HG03521 (cell line): ENCODE data around the gene TRIM46.
A peak's percentile ranks its signal among the peaks of the same experiment; 100 is the strongest.
"Not testable (repeated sequence)": the region's sequence is repeated elsewhere in the genome, so short reads cannot be mapped to it uniquely, and the experiment has no call there.

Experiments used
- ATAC-seq: cut with Tn5 transposase; IDR thresholded peaks from one replicate; pipeline ENCODE4 v1.9.1; 2021; ENCODE audit warnings: mild to moderate bottlenecking, moderate library complexity; ENCODE audit not compliant: unreplicated experiment

Gene TRIM46

DNA sequence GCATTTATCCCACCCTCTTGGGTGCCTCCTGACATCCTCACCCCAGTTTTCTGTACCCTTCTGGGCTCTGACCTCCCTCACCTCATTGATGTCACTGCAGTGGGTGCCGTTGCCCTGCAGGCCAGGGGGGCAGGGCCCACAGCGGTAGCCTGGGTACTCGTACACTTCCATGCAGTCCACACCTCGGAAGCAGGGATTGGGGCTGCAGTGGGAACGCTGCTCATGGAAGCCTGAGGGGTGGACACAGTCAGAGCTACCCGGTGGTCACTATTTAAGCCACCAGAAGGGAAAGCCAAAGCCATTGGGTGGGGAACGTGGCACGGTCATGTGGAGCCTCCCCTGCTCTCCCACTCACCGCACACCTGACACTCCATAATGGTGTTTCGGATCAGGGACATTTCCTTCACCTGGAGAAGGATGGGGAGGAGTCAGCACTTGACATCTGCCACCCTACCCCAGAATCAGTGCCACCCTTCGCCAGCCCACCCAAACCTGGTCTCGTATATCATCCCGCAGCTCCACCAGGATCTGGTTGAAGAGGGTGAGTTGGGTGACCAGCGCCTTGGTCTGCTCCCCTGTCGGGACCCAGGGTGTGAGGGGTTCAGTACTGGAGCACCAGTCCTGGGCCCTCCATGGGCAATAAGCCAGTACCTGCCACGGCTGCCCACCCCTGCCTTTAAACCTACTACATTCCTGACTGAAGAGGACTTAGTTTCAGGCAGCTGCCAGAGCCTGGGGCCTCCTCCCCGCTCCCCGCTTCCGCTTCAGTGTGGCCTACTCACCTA is 29.3 kb downstream of the TRIM46 start:
- no peak for ATAC-seq

DNA sequence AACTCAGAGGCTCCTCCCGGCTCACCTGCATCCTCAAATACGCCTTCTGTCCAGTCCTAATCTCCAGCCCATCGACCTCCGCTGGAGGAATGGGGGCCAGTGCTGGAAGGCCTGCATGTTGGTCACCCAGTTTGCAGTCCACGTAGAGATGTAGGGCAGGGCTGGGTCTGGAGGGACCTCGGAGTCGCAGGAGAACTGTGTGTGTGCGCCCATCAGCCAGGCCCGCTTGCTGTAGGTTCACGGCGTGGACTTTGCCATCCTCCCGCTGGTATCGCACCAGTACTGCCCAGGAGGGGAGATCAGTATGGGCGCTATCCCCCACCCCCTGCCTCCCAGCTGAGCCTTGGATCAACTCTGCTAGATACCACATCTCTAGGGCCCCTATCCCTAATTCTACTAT is 31.4 kb downstream of the TRIM46 start:
- no peak for ATAC-seq

DNA sequence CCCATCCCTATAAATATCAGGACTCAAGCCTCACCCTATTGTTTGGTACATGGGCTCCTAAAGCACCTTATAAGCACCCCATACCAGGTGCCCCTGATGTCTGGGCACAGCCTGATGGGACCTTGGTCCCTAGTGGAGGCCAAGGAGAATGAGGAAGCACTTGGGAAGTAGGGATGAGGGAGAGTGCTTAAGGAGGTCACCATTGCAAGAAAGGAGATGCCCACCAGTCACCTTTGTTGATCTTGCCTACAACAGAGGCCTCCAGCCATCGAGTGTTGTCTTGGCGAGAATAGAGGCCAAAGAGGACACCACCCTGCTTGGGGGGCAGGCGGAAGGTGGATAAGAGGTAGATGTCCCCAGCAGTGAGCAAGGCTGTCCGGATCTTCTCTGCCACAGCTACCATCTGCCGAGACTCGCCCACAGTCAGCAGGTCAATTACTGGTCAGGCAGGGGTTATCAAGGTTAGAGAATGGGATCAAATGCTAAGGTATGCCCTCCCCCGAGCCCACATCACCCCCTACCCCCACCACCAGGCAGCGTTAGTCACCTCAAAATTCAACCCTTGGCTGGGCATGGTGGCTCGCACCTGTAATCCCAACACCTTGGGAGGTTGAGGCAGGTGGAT is 32.4 kb downstream of the TRIM46 start:
- no peak for ATAC-seq

DNA sequence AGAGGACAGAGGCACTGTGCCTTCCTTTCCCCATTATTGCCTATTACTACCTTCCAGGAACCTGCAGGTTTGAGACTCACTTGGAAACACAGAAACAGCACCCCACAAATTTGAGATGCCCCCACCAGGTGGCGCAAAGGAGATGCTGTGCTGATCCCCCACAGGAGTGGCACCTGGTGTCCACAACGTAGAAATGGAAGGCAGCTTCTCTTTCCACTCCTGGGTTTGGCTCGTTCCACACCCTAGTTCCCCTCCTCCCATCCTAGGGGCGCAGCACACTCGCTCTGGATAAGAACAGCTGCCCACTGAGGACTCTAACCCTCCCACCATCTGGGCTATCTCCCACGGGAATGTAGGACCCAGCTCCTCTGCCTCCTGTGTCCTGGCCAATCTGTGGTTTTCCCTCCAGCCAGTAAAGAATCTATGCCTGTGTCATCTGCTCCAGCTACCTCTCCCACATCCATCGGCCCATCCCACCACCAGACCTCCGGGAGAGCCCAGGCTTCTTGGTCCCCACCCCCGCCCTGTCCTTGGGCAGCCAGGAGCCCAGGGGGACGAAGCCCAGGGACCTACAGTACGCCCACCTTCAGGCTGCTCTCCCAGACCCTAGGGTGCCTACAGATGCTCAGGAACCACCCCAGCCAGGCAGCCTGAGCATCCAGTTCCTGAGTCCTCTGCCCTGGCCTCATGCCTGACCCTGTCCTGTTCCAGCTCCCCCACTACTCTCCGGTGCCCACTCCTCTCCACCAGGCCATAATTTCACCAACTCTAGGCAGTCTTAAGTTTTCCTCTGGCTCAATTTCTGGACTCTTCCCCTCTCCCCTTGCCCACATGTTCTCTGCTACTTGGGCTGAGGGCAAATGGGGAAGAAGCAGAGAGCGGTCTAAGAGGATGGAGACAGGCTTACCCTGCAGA is 33.5 kb downstream of the TRIM46 start:
- no peak for ATAC-seq

DNA sequence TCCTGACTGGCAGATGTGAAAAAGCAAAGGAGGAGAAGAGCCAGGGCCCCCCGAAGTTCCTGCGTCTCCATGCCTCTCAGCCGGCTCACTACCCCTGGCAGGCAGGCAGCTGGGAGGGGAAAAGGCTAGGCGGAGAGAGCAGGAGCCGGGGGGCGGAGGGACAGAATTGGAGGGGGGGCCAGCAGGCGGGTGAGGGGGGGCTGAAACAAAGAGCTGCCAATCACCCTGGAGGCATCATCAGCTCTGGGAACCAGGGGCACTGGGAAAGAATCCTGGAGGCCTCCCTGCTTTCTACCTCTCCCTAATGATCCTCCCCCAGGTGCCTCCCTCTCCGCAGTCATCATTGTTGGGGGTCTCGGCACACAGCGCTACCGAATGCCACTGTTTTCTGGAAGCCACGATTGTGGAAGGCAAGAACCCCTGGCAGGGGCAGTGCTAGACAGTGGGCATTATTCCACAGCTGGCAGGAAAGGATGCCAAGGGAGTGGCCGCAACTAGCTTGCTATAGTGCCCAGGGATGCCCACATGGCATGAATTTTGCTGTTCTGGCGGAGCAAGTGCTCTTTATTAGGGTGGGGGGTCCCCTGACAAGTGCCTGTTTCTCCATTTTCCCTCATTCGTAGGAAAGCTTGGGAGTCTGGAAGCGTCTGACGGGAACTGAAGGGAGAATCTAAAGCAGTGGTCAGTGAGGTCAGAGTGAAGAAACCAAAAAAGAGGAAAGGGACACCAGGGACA is 34.3 kb downstream of the TRIM46 start, which contains the start of gene THBS3:
Gene THBS3, minus strand, starts transcription at position 92 of the 735 bp plus-strand sequence. Its CDS starts 21 bp downstream, at position 71.
- ATAC-seq, result no peak

DNA sequence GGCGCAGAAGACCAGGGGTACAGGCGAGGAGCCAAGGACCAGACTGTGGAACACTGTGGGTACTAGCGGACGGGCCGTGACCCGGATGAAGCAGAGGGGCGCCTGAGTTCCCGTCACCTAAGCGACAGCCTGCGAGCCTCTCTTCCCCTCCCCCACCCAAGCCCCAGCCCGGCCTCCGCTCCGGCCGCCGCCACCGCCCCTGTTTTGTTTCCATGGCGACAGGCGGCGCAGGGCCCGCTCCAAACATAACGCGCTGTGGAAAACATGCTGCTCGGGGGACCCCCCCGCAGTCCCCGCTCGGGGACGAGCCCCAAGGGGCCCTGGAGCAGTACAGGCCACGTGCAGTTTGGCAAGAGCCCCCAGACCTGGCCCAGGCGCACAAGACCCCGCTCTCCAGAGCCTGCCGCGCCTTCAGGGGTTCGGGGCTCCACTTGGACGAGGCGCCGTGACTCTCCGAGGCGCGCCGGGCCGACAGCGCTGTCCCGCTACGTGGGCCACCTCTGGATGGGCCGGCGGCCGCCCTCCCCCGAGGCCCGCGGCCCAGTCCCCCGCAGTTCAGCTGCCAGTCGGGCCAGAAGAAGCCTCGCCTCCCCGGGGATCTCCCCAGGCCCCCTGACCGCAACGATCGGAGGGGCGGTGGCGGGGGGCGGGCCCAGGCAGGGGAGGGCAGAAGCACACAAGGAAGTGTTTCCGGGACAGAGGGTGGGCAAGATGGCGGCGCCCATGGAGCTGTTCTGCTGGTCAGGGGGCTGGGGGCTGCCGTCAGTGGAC is 35.1 kb downstream of the TRIM46 start, which contains the start of gene MTX1:
Gene MTX1, plus strand, starts transcription at position 155 of the 771 bp plus-strand sequence. Its CDS starts 110 bp downstream, at position 265.
- ATAC-seq, result peak; percentile 69

DNA sequence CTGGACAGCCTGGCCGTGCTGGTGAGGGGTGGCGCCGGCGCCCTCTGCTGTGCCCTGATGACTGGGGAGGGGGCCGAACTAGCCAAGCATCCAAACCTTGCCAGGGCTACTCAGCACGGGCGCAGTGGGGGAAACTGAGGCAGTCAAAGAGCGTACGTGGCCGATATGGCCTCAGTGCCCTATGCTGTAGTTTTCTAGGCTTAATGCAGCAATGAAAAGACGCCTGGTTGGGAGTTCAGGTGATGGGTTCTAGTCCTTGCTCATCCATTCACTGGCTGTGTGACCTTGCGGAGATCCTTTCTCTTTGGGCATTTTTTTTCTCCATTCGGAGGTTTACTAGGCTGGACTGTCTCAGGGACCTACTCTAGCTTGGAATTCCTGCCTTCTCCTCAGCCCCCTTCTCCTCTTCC is 35.7 kb downstream of the TRIM46 start:
- no peak for ATAC-seq

DNA sequence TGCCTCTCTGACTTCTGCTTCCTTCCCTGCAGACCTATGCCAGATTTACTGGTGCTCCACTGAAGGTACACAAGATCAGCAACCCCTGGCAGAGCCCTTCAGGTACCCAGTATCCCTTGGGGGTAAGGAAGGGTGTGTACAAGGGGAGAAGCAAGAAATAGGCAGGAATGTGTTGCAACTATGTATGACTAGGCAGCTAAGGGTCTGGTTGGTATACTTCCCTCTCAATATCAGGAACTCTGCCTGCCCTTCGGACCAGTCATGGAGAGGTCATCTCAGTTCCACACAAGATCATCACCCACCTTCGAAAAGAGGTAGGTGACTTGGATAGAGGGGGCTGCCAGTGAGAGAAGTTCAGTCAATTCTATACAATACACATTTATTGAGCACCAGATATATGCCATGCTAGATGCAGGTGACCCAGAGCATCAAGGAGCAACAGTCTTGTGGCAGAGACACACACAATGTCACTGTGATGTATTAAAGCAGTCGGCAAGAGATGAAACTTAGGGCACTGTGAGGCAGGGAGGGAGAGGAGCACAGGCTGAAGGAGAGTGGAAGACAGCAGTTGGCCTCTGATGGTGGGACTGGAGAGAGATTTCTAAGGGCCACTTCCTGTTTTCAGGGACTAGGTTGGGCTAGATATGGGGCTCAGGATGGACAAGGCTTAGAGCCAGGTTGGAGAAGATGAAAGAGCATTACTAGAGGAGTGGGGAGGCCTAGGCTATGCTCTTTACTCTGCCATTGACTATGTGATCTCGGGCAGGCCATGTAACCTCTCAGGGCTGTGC is 36.9 kb downstream of the TRIM46 start:
- no peak for ATAC-seq

DNA sequence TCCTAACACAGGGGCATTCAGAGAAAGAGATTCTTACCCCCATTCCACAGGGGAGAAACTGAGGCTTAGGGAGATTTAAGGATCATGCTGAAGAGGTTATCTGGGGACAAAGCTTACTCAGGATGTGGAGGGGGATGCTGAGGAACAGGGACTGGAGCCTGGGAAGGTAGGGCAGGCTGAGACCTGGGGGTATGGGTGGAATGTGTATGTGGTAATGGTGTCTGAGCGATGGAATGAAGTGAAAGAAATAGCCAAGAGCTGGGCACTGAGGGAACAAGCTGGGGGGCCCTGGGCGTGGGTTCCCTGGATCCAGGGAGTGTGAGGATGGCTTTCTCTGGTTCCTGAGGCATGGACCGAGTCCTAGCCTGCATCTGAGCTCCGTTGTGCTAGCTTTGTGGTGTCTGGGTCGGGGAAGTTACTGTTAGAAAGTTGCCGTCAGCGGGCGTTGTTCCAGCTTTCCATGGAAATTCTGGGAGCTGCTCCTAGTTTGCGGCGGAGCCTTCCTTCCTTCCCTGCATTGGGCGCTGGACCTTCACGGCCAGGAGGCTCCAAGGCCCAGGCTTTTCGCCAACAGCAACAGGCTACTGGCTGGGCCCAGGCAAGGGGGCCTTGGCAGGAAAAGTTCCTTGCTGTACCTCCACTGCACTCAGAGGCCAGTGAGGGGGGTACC is 37.9 kb downstream of the TRIM46 start:
- not testable (repeated sequence) for ATAC-seq

DNA sequence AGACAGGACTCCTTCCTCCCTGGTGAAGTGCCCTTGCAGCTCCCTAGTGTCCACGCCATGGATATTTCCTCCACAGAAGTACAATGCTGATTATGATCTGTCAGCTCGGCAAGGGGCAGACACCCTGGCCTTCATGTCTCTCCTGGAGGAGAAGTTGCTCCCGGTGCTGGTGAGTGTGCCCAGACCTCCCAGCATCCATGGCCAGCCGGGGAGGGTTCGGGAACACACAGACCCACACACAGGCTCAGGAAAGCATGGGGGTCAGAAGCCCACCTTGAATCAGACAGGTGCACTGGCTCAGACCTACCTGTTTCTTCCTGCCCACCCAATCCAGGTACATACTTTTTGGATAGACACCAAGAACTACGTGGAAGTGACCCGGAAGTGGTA is 38.4 kb downstream of the TRIM46 start:
- not testable (repeated sequence) for ATAC-seq

DNA sequence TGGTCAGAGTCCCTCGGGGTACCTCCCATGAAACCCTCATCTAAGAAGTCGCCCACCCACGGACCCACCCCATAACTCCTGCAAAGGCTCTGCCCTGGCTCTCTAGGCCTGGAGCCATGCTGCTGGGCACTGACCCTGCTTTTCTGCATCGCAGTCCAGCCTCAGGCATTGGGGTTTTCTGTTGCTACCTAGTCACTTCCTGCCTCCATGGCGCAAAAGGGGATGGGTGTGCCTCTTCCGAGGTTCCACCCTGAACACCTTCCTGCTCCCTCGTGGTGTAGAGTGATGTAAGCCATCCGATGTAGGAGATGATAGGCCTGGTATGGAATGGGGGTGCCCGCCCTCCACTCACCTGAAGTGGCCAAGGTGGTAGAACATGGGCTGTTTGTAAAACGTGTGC is 41.1 kb downstream of the TRIM46 start:
- not testable (repeated sequence) for ATAC-seq

DNA sequence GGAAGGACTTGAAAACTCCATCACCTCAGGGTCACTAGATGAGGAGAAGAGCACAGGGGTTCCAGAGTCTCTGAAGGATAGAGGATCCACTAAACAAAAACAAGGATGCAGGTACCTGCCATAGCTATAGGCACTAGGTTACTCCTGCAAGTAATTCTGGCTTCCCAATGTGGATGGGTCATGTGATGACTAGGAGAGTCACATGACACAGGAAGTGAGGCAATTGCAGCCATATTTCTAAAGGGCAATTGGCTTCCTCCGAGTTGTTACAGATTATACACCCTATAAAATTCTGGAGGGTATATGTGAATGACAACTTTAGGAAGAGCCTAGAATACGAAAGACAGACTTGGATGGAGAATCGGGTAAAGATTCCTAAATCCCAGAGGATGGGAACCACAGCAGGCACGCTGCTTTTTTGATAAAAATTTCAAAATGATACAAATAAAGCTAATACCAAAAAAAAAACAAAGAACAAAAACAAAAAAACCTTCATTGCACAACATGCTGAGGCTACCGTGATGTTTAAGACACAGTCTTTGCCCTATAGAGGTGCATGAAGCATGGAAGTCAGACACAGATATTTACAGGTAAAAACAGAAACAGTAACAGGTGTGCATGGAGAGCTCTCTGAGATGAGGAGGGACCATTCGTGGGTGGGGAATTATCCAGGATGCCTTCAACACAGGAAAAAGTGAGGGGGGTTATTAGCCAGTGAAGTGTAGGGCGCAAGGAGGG is 45.4 kb downstream of the TRIM46 start:
- no peak for ATAC-seq

DNA sequence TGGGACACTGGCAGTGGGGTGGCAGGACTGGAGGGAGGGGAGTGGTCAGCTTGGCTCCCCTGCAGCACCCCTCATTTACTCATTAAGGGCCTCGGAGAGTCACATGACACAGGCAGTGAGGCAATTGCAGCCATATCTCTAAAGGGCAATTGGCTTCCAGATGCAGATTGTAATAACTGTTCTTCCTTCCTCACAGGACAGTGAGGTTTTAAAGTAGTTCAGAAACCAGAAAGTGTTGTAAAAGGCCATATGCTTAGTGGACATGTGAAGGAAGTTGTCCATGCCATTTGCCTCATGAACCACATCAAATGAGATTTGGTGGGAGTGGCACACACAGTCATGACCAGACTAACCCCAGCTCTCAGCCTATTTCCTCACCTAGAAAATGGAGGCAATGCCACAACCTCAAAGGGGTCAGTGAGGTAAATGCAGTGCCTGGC is 46.0 kb downstream of the TRIM46 start:
- ATAC-seq, result no peak

DNA sequence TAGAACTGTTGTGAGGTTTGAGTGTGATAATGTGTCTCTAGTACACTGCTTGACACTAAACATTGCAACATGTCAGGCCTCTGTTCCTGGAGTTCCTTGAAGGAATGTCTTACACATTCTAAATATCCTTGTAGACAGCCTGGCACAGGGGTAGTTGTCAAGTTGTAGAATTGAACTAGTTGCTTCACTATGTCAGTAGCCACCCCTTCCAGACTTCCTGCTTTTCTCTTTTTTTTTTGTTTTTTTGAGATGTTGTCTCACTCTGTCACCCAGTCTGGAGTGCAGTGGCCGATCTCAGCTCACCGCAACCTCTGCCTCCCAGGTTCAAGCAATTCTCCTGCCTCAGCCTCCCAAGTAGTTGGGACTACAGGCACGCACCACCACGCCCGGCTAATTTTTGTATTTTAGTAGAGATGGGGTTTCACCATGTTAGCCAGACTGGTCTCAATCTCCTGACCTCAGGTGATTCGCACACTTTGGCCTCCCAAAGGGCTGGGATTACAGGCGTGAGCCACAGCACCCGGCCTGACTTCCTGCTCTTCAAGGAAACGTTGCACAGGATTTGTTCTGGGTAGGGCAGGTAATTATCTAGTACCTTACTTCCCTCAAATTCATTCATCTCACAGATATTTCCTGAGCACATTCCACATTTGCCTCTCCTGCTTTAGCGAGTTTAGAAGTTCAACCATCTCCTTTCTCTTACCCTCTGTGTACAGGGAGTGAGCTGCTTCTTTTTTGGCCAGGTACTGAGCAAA is 46.7 kb downstream of the TRIM46 start:
- not testable (repeated sequence) for ATAC-seq

DNA sequence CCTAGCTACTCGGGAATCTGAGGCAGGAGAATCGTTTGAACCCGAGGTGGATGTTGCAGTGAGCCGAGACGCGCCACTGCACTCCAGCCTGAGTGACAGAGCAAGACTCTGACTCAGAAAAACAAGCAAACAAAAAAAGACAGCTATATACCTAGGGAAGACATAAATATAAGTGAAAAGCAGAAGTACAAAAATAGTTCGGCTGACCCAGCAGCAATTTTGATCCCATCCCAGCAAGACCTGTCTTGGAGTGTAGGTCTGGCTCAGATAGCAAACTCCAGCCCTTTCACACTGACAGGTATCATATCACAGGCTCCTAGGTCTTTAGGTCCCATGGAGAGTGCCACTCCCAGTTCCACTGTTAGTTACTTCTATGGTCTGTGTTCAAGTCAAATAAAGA is 49.4 kb downstream of the TRIM46 start:
- no peak for ATAC-seq

DNA sequence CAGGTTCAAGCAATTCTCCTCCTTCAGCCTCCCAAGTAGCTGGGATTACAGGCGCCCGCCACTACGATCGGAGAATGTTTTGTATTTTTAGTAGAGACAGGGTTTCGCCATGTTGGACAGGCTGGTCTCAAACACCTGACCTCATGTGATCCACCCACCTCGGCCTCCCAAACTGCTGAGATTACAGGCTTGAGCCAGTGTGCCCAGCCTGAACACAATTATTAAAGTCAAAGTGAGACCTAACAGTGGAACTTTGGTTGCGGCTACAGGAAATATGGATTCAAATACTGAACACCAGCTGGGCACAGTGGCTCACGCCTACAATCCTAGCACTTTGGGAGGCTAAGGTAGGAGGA is 51.7 kb downstream of the TRIM46 start:
- not testable (repeated sequence) for ATAC-seq
